HAP-1 (cell line): ENCODE data around the gene ARHGEF12.
A peak's percentile ranks its signal among the peaks of the same experiment; 100 is the strongest.
"Not testable (repeated sequence)": the region's sequence is repeated elsewhere in the genome, so short reads cannot be mapped to it uniquely, and the experiment has no call there.

Experiments
- DNase-seq, 2 experiments: peaks; one replicate each; pipeline ENCODE4 v3.0.0-alpha.2; 2016 to 2020; ENCODE audit warnings: low spot score in 2 of 2
- H3K27me3 ChIP-seq: fragments of 250-450 bp; sonication (Bioruptor Pico); 2 replicates; pipeline ENCODE4 v1.5.1; 2020; ENCODE audit warnings: low read depth, mild to moderate bottlenecking, moderate library complexity
- H3K36me3 ChIP-seq: fragments of 250-450 bp; sonication (Bioruptor Pico); replicated peaks from 2 replicates; pipeline ENCODE4 v1.5.1; 2020; ENCODE audit warnings: mild to moderate bottlenecking
- H3K4me1 ChIP-seq: fragments of 250-450 bp; sonication (Bioruptor Pico); 2 replicates; pipeline ENCODE4 v1.5.1; 2020; ENCODE audit warnings: mild to moderate bottlenecking
- H3K4me3 ChIP-seq: fragments of 250-450 bp; sonication (Bioruptor Pico); 2 replicates; pipeline ENCODE4 v1.5.1; 2020; ENCODE audit warnings: mild to moderate bottlenecking, moderate library complexity
- H3K9me3 ChIP-seq: fragments of 250-450 bp; sonication (Bioruptor Pico); 2 replicates; pipeline ENCODE4 v1.5.1; 2020; ENCODE audit warnings: mild to moderate bottlenecking, moderate library complexity
- in situ Hi-C: fragments of 300-500 bp; cut with MboI; formaldehyde crosslinking; loops from 3 replicates; pipeline ENCODE4 v1.14.3; 2020; ENCODE audit warnings: low sequenced_read_pairs, inconsistent platforms, mixed read lengths

The ARHGEF12 gene

DNA sequence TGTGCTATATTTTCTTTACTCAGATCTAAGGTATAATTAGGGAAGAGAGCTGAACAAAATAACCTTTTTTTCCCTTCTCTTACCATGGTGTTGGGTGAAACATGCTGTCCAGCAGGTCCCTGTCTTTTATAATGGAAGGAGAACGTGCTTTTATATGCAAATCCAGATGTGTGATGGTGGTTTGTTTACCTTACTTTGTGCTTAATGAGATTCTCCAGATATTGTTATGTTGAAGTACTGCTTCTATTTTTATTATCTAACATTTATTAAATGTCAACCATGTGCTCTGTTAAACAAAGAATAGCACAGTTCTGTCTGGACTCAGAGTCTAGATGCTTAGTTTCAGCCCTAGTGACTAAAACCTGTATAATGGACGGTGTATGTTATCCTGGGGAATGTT lies 165.2 kb downstream of the ARHGEF12 start:
- H3K4me3 ChIP-seq: no peak overlapping the region
- in situ Hi-C loops: loop anchor here (25.0 kb wide), 1 partner anchor 686 kb away; no protein-coding TSS in a partner anchor

GRCh38 chr11:120501976-120502755 lies 166.0 kb downstream of the ARHGEF12 start:
- in situ Hi-C loops: loop anchor here (25.0 kb wide), 1 partner anchor 685 kb away; no protein-coding TSS in a partner anchor
- Histone ChIP-seq H3K36me3 (no peaks in the 10 kb centered on the region), H3K4me3 (no peak overlapping the region)

More for the DNA sequence above, 165.2 kb downstream of the ARHGEF12 start:
- peaks cover 42% of the 10 kb centered on the region for H3K4me1 ChIP-seq
- no peaks in the 10 kb centered on the region for H3K27me3 ChIP-seq
- H3K9me3 ChIP-seq: no peaks in the 10 kb centered on the region
- peak in 1 of 2 experiments; percentile 93 for DNase-seq
- H3K36me3 ChIP-seq: no peaks in the 10 kb centered on the region

DNA sequence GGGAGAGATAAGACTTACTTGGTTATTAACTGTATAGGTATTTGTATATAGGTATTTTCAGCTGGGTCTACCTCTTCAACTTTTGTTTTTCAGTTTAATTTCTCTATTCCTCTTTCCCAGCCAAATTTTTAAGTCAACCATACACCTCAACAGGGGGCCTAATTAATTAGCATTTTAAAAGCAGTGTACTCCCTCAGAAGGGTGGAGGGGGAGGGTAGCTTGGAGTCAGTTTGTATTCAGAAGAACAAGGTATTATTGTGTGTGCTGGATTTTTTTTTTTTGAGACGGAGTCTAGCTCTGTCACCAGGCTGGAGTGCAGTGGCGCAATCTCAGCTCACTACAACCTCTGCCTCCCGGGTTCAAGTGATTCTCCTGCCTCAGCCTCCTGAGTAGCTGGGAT lies 167.3 kb downstream of the ARHGEF12 start:
- H3K27me3 ChIP-seq, H3K9me3 ChIP-seq, H3K4me3 ChIP-seq, H3K36me3 ChIP-seq: not testable (repeated sequence)
- H3K4me1 ChIP-seq: peaks cover 32% of the 10 kb centered on the region
- in situ Hi-C loops: loop anchor here (25.0 kb wide), 1 partner anchor 684 kb away; no protein-coding TSS in a partner anchor
- DNase-seq: peak; percentile 35 to 44

More at GRCh38 chr11:120501976-120502755, 166.0 kb downstream of the ARHGEF12 start:
- Histone ChIP-seq H3K4me1 (peaks cover 42% of the 10 kb centered on the region), H3K27me3 (no peaks in the 10 kb centered on the region), H3K9me3 (no peaks in the 10 kb centered on the region)
- DNase-seq: peak; percentile 13 to 40

- Histone ChIP-seq H3K4me1 (peaks cover 31% of the 10 kb centered on the region), H3K36me3 (no peaks in the 10 kb centered on the region), H3K27me3 (no peaks in the 10 kb centered on the region), H3K4me3 (no peak overlapping the region), H3K9me3 (no peaks in the 10 kb centered on the region)
- in situ Hi-C loops: loop anchor here (25.0 kb wide), 1 partner anchor 681 kb away; no protein-coding TSS in a partner anchor
- no peak for DNase-seq
These were observed 169.7 kb downstream of the ARHGEF12 start for GRCh38 chr11:120505801-120506425.

DNA sequence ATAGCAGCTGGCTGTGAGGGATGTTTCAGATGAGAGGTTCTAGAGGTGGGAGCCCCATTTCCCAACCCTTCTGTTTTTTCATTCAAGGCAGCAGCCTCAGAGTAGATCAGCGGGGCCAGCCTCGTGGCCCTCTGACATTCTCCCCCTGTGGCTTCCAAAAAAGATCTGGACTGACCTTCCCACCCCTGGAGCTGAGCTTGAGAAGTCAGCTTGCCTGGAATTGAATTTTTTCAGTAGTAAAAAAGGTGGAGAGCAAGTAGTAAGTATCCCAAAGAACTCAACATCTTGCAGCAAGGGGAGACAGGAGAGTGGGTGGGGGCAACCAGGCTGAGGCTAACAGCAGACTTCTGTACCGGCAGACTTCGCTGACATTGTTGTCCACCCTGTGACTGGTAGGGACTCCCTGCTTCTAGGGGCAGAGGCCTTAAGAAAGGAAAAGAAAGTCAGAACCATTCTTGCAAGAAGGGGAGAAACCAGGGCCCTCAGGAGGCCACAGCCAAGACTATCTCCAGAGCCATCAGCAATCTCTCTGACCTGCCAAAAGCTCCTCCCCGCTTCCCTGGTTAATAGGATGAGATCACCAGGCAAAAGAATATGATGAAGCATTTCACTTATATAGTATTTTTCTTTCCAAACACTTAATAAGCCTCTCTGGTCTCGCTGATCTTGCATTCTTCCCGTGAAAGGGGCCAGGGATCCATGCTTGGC lies 173.3 kb downstream of the ARHGEF12 start:
- Histone ChIP-seq H3K36me3 (no peaks in the 10 kb centered on the region), H3K4me3 (no peak overlapping the region), H3K9me3 (no peaks in the 10 kb centered on the region), H3K4me1 (peaks cover under 1% of the 10 kb centered on the region), H3K27me3 (no peaks in the 10 kb centered on the region)
- in situ Hi-C loops: loop anchor here (5.0 to 25.0 kb wide), 3 partner anchors 175 to 678 kb away; no protein-coding TSS in a partner anchor
- no peak for DNase-seq

- no peaks in the 10 kb centered on the region for H3K9me3 ChIP-seq
- no peaks in the 10 kb centered on the region for H3K4me1 ChIP-seq
- in situ Hi-C loops: loop anchor here (5.0 to 25.0 kb wide), 3 partner anchors 174 to 677 kb away; no protein-coding TSS in a partner anchor
- no peak for DNase-seq
- no peaks in the 10 kb centered on the region for H3K27me3 ChIP-seq
- H3K4me3 ChIP-seq: peak overlapping the region; percentile 27
- H3K36me3 ChIP-seq: no peaks in the 10 kb centered on the region
These were observed 174.3 kb downstream of the ARHGEF12 start for GRCh38 chr11:120510406-120511115.

DNA sequence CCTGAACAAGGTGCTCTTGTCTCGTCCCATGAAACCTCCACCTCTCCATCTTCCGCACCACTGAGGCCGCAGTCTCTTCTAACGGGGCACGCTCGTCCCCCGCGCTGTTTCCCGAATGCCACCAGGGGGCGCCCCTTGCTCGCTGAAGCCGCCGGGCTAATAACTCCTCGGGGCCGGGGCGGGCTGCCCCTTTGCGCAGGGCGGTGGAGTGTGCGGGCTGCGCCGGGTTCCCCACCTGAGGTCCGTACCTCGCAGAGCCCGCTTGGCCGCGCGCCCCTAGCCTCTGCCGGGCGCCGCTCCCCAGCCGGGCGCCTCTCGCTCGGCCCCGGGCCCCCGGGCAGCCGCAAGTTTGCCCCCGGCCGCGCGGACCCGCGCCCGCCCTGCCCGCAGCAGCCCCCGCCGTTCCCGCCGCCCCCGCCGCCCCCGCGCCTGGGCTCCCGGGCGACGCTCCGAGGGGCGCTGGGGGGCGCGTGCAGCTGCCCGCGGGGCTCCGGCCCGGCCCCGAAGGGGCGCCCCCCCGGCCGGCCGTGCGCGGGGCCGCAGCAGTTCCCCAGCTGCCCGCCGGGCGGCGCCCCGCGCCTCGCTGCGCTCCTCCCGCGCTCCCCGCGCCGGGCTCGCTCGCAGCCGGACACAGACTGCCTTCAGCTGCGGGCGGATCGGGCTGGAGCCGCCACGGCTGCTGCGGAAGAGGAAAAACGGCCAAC lies 175.1 kb downstream of the ARHGEF12 start, which contains the start of gene GRIK4:
TSS of gene GRIK4 (plus strand) at position 633 of the 704 bp plus-strand sequence. CDS start 148,571 bp downstream, outside the sequence.
- no peaks in the 10 kb centered on the region for H3K27me3 ChIP-seq

DNA sequence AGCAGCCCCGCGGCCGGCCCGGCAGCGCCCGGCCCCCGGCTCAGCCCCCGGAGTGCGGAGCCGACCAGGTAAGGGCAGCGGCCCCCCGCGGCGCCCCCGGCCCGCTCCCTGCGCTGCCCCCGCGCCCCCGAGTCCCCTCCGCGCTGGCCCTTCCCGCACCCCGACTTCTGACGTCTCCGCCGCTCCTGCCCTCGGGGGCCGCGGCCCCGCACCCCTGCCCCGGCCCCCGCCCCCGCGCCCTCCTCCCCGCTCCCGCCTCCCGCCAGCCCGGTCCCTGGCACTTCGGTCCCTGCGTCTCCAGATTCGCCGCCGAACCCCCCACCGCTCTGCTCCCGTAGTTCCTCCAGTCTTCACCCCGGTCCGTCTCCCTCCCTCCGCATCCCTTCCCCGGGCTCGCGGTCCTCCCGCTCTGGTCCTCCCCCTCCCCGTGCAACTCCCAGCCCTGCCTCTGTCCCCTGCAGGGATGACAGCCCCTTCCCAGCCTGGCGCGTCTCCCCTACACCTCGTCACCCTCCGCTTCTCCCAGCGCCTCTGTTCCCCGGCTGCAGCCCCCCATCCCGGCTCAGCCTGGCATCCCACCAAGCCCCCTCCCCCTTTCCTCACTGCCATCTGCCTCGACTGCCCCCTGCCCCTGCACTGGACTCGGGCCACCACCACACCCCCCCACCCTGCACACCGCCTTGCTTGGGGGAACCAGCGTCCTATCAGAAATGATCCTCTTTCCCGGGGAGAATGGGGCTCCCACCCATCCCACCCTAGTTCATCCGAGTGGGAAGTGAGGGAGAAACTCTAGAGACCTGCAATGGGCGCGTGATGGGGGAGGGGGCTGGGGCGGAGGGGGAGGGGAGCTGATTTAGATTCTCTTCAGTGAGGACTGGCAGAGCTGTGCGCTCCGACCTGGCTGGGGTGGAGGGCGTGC lies 175.9 kb downstream of the ARHGEF12 start:
- in situ Hi-C loops: loop anchor here (5.0 to 25.0 kb wide), 3 partner anchors 173 to 675 kb away; no protein-coding TSS in a partner anchor
- Histone ChIP-seq H3K4me1 (no peaks in the 10 kb centered on the region), H3K9me3 (no peaks in the 10 kb centered on the region), H3K36me3 (no peaks in the 10 kb centered on the region), H3K27me3 (no peaks in the 10 kb centered on the region), H3K4me3 (peak overlapping the region; percentile 42)
- peak in 1 of 2 experiments; percentile 37 for DNase-seq

More for the DNA sequence above, 175.1 kb downstream of the ARHGEF12 start, which contains the start of gene GRIK4:
- Histone ChIP-seq H3K4me3 (peak within 1 kb of the TSS; percentile 42), H3K36me3 (no peaks in the 10 kb centered on the region), H3K4me1 (no peaks in the 10 kb centered on the region), H3K9me3 (no peaks in the 10 kb centered on the region)
- in situ Hi-C loops: loop anchor here (5.0 to 25.0 kb wide), 3 partner anchors 174 to 676 kb away; no protein-coding TSS in a partner anchor
- peak; percentile 63 to 92 for DNase-seq

GRCh38 chr11:120512739-120513435 lies 176.7 kb downstream of the ARHGEF12 start:
- in situ Hi-C loops: loop anchor here (5.0 to 25.0 kb wide), 3 partner anchors 172 to 674 kb away; no protein-coding TSS in a partner anchor
- Histone ChIP-seq H3K9me3 (no peaks in the 10 kb centered on the region), H3K4me1 (no peaks in the 10 kb centered on the region), H3K4me3 (no peak overlapping the region), H3K27me3 (no peaks in the 10 kb centered on the region), H3K36me3 (no peaks in the 10 kb centered on the region)
- DNase-seq: no peak

GRCh38 chr11:120513436-120514315 lies 177.5 kb downstream of the ARHGEF12 start:
- in situ Hi-C loops: loop anchor here (5.0 to 25.0 kb wide), 3 partner anchors 171 to 674 kb away; no protein-coding TSS in a partner anchor
- H3K4me1 ChIP-seq: no peaks in the 10 kb centered on the region
- H3K9me3 ChIP-seq: no peaks in the 10 kb centered on the region
- H3K36me3 ChIP-seq: no peaks in the 10 kb centered on the region
- no peak overlapping the region for H3K4me3 ChIP-seq
- H3K27me3 ChIP-seq: no peaks in the 10 kb centered on the region
- no peak for DNase-seq
